ENCODE measurements around the gene PSG6.
"Not testable (repeated sequence)": the region's sequence is repeated elsewhere in the genome, so short reads cannot be mapped to it uniquely, and the experiment has no call there.

The PSG6 gene

DNA sequence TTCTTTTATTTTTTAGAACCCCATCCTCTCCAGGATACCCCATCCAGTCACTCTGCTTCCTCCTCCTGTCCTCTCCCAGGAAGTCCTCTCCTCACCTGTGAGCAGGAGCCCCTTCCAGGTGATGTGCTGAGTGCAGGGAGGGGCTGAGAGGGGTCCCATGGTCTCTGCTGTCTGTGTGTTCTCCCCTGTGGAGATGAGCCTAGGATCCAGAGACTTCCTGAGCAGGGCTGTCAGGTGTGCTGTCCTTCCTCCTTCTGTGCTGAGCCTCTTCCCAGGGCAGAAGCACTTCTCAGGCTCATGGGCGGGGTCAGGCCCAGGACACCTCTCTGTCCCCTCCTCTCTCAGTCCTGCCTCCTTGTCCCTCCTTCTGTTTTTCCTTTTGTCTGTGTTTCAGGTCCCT is at the start of gene PSG6:
Gene PSG6, minus strand, starts transcription at position 261 of the 400 bp plus-strand sequence. Its CDS starts 102 bp downstream, at position 159.
- DNase-seq: not testable (repeated sequence)

DNA sequence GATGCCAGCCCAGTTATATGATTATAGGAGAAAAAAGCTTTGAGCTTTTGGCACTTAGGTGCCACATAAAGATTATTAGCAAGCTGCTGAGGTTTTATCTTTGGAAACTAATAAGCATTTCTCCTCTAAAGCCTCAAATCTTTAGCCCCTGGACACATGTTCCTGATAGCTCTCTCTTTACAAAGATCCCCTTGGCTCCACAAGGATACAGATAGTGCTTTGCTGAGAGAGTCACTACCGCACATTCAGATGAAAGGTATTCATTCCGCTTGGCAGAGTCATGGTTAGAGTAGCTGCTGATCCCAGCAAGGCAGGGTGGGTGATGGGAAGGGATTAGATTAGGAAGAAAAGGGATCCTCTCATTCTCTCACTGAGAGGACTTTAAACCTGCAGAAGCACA is 47.5 kb upstream of the PSG6 start:
- DNase-seq: no peak

DNA sequence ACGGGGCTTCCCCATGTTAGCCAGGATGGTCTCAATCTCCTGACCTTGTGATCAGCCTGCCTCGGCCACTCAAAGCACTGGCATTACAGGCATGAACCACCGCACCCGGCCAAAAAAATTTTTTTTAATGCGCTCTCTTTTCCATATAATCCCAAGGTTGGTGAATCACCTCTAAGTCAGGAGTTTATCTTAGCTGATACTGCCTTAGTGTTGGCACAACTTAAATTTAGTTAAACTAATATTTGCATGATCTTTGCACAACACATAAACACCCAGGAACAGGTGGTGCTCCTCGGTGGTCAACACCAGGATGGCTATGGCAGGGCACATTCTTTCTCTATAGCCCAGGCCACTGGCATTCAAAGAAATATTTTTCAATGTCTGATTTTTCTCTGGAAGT is 43.4 kb upstream of the PSG6 start:
- DNase-seq: no peak

DNA sequence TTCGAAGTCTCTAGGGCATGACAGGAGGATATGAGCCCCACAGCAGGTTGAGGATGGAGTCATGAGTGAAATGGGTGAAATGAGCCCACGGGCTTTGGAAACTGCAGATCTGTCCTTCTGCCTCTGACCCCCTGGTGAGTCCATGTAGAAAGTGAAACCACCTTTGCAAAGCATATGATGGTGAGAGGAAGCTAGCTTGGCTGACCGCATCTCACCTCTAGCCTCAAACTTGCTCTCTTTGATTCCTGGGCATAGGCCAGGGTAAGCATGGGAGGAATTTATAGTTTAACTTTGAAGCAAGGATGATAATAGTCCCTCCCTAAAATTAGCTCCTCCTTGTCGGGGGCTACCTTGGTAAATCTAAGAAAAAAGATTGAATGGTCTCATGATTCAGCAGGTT is 34.4 kb upstream of the PSG6 start:
- not testable (repeated sequence) for DNase-seq

DNA sequence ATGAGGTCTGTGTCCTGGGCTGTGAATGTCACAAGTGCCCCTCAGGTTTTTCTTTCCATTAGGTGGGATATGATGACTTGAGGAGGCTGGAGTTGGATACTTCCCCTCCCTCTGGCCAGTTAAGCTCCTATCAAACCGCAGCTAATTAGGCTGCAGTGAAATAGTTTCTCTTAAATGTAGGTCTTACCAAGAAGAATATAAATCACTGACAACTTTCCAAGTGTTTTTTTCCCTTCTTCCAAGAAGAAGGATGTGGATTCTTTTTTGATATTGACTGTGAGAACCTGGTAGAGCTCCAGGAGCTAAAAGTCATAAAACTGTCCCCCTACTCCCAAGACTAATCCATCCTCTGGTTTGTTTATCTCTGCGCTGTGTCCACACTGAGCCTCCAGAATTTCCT is 33.8 kb upstream of the PSG6 start:
- not testable (repeated sequence) for DNase-seq

DNA sequence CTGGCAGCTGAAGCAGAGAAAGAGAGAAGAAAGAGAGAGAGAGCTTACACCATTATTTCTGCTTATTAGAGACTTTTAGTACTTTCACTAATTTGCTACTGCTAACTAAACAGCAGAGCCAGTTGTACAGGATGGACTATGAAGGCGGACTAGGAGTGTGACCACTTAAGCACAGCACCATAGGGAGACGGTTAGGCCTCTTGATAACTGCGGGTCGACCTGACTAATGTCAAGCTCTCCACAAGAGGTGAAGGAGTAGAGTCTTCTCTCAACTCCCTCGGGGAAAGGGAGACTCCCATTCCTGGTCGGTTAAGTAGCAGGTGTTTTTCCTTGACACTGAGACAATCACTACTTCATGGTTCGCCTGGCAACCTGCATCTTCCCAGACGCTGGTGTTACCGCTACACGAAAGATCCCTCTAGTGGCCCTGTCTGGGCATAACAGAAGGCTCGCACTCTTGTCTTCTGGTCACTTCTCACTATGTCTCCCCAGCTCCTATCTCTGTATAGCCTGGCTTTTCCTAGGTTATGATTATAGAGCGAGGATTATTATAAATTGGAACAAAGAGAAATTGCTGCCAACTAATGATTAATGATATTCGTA is 24.6 kb upstream of the PSG6 start:
- no peak for DNase-seq

DNA sequence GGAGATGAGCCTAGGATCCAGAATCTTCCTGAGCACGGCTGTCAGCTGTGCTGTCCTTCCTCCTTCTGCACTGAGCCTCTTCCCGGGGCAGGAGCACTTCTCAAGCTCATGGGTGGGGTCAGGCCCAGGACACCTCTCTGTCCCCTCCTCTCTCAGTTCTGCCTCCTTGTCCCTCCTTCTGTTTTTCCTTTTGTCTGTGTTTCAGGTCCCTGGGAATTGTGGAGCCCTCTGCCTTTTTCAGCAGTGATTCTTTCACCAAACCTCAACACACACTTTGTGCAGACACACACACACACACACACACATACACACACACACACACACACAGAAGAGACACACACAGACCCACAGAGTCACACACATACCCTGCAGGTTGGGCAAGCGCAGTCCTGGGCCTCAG is 19.4 kb upstream of the PSG6 start, which contains the start of gene PSG7:
Gene PSG7, minus strand, starts transcription at position 101 of the 400 bp plus-strand sequence. CDS start 131 bp downstream, outside the sequence.
- not testable (repeated sequence) for DNase-seq

DNA sequence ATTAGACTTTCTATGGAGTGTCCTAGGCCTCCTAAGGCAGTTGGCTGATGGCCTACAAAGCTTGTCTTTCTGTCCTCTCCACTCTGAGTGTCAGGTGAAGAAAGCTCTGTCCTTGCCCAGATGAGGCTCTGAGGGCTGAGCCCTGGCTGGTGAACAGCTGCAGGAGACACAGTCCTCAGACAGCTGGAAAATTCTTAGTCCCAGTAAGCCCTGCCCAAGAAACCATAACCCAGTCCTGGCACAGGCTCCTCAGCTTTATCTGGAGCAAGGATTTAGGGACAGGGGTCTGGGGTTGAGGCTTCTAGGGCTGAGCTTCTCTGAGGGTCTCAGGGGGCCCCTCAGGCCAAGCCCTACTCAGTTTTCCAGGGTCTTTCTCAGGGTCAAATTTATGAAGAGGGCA is 17.0 kb upstream of the PSG6 start:
- DNase-seq: not testable (repeated sequence)

DNA sequence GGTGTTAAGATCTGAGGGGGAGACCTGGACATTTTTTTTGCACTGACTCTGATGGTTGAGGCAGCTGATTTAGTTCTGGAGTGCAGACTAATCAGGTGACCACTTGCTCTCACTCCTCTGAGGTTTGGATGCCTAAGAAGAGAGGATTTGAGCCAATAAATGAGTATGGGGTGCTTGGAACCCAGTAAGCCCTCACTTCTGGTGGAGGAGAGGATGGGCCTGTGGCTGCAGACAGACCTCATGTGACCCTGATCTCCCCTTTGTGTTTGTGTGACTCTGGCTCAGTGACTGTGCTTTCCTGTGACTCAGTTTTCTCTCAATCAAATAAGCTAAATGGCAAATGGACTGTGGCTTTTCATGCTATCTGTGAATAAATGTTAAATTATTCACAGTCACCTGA is 16.5 kb upstream of the PSG6 start:
- not testable (repeated sequence) for DNase-seq

DNA sequence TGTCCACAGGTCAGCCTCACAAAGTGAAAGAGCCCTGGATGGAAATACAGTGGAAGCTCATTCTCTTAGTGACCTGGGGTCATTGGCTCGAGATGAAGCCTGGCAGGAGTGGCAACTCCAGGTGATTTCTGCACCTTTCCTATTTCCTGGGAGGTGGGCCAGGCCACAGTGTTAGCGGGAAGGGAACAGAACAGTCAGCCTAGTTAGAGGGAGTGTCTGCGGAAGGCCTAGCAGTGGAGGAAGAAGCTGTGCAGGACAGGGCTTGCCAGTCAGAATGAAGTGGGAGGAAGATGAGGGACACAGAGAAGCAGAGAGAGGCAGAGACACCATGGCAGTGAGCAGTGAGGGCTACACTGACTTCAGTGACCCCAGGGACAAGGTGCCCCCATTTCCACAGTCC is 15.7 kb upstream of the PSG6 start:
- DNase-seq: not testable (repeated sequence)

DNA sequence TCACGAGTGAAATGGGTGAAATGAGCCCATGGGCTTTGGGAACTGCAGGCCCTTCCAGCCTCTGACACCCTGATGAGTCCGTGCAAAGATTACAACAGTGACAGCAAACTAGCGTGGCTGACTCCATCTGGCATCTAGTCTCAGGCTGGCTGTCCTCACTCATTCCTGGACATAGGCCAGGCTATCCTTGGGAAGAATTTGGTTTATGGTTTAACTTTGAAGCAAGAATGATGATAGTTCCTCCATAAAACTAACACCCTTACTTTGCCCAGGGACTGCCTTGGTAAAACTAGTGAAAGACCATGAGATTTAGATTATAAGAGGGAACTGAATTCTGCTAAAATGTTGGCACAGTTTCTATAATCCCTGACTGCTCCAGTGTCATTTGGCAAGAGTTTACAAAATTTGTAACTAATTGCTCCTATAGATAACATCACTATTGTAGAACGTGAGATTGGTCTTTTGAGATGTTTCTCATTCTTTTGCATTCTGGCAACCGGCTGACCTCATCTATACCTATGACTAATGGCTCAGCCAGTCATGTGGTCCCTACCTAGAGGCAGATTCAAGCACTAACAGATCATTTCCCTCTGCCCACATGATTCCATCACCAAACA is 14.9 kb upstream of the PSG6 start:
- not testable (repeated sequence) for DNase-seq

DNA sequence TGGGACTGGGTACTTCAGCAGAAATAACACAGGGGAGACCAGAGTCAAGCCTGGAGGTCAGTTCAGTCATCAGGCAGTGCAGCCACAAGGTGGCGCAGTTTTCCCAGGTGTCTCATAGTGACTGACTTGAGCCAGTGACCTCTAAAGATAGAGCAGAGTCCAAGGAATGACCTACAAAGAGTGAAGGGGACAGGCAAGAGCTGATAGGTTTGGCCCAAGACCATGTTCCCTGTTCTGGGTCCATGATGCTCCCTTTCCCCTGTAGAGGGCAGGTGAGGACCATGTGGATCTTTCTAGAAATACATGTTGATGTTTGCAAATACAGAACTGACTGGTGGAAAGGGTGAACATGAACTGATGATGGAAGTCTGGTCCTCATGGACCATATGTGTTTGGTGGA is 12.5 kb upstream of the PSG6 start:
- DNase-seq: peak; percentile 18

DNA sequence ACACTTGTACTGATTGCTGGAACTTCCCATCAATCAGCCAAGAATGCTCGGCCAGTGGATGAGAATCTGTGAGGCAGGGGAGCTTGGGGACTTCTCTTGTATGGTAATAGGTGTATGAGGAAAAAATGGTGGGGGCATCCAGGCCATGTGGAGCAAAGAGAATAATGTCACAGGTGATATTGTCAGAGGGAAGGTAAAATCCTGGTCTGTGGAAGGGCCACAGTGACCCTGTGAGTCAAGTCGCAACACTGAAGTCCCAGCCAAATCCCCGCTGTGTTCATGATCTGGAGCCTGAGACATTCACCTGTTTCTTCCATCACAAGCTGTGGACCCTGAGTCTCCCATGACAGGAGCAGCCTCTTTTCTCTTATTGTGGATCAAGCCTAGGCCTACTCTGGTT is 11.2 kb upstream of the PSG6 start:
- DNase-seq: no peak

DNA sequence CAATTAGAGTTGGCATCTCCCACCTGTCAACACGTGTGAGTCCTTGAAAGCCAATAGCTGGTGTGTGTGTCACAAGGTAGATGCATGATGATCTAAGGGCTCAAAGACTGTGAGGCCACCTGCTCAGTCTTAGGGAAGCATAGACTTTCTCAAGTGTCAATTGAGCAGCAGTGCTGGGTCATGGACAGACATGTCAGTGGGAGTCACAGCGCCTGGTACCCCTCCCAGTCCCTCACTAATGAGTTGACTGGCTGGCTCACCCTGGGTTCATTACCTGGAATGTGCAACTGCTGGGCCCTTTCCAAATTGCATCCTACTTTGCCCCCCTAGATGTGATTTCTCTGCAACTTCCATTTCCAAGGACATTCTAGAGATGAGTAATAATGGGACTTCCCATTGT is 9.1 kb upstream of the PSG6 start:
- DNase-seq: no peak

DNA sequence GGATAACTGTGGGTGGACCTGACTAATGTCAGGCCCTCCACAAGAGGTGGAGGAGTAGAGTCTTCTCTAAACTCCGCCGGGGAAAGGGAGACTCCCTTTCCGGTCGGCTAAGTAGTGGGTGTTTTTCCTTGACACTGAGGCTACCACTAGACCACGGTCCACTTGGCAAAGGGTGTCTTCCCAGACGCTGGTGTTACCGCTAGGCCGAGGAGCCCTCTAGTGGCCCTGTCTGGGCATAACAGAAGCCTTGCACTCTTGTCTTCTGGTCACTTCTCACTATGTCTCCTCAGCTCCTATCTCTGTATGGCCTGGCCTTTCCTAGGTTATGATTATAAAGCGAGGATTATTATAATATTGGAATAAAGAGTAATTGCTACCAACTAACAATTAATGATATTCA is 5.4 kb upstream of the PSG6 start:
- peak; percentile 3 for DNase-seq

DNA sequence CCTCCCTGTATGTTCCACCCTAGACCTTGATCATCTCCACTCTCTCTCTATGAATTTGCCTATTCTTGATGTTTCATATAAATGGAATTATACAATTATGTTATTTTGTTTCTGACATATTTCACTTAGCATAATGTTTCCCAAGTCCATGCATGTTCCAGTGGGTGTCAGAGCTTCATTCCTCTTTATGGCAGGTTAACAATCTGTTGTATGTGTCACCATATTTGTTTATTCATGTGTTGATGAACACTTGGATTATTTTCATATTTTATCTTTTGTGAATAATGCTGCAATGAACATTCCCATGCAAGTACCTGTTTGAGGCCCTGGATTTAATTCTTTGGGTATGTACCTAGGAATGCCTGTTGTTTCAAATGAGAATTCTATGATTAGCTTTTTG is 3.3 kb upstream of the PSG6 start:
- not testable (repeated sequence) for DNase-seq

DNA sequence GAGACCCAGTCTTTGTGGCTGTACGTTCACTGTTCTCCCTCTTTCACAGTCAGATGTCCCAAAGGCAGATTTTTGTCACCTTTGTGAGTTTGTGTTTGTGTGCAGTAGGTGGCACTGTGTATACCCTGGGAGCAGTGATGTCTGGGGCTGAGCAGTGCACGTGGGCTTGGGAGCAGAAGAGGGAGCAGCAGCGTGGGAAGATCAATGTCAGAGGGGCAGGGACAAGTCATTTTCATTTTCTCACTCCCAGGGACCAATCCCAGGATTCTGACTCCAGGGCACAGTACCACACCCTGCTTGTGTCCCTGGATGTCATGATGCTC is 2.0 kb upstream of the PSG6 start:
- DNase-seq: no peak

DNA sequence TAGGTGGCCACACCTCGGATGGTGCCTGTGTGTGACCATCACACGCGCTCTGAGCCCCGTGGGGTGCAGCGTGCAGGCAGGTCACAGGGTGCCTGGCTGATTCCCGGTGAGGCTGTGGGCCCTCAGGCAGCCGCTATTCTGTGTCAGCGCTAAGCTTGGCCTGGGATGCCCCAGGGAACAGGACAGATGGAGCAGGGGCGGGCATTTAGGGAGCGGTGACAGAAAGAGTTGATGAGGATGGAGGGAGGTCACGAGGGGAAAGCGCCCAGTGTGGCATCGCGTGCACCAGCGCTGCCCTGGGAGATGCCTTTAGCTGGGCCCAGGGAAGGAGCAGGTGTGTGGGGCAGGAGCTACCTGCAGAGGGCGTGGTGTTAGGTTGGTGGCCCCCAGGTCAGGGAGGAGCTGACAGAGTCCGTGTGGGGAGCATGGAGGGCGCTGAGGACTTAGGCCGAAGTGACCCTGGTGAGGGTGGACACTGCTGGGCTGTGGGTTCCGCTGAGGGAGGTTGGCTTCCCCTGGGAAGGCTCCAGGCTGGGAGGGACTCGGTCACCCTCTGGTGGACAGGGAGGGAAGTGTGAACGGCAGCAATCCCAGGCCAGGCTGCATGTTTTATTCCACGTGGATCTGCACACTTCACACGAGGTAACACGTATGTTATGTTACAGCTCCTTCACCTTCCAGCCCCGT is 1.5 kb upstream of the PSG6 start:
- not testable (repeated sequence) for DNase-seq

DNA sequence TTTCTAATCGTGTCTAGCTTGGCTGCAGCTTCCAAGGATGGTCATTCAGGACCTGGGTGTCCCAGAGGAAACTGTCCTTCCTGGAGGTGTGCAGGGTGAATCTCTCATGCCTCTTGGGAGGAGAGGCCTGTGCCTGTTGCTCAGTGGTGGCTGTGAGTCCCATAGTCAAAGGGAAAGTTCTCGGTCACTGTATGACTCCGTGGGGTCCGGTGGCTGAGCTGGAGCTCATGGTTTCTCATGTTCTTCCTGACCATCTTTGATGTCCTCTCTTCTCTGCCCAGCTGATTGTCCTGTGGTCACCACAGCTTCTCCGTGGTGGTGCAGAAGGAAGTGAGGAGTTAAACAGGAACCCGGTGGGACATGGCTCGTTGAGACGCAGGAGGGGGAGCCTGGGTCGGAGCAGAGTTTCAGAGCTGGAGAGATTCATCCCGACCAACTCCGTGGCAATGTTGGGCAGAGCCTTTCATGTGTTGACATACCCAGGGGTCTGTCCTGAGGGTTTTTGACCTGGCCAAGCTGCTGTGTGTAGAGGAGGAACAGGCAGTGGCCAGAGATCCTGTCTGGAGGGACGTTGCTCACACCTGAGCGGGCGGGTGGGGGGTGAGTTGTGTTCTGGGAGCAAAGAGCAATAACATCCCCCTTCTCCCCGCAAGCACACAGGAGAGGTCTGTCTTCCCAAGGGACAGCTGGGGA is 829 bp upstream of the PSG6 start:
- not testable (repeated sequence) for DNase-seq

DNA sequence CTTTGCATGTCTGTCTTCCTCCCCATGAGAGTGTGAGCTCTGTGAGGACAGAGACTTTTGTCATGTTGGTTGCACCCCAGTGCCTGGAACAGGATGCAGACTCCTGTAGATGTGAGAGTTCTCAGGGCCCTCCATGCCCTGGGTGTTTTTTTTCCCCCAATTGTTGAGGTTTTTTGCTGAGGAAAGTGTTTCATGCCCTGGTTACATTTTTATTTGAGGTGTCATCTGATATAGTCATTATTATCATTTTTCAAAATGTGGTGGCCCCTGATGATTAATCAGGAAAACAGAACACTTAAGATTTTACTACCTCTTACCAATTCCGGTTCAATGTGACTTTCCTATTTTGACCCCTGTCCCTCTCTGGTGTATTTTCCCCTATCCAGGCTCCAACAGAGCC is 763 bp downstream of the PSG6 start:
- DNase-seq: not testable (repeated sequence)

DNA sequence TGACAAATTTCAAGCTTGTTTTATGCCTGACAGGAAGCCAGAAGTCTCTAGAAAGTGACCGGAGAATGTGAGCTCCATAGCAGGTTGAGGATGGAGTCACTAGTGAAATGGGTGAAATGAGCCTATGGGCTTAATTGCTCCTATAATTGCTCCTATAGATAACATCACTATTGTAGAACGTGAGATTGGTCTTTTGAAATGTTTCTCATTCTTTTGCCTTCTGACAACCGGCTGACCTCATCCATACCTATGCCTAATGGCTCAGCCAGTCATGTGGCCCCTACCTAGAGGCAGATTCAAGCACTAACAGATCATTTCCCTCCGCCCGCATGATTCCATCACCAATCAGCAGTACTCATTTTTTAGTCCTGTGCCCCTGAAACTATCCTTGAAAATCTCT is 4.2 kb downstream of the PSG6 start:
- not testable (repeated sequence) for DNase-seq

DNA sequence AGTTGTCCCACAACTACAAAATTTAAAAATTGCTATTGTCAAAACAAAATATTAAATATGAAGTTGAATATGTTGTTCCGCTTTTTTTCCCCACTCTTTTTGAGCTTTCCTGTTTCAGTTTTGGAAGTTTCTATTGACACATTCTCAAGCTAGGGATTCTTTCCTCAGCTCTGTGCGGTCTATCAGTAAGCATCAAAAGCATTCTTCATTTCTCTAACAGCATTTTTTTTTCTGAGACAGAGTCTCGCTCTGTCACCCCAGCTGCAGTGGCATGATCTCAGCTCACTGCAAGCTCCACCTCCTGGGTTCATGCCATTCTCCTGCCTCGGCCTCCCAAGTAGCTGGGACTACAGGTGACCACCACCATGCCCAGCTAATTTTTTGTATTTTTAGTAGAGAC is 4.8 kb downstream of the PSG6 start:
- DNase-seq: not testable (repeated sequence)

DNA sequence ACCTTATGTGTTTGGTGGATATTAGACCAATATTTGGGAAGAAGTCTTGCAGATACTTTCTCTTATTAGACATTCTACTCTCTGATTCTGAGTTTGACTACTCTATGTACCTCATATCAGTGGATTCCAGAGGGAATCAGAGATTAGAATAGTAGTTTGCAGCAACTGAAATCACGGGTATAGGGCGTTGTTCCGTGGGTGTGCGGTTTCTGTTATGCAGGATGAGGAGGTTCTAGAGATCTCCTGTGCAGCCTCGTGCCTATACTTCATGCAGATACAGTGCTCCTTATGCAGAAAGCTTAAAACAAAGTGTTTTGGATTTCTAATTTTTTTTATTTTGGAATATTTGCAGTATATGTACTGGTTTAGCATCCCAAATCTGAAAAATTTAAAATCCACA is 6.0 kb downstream of the PSG6 start:
- not testable (repeated sequence) for DNase-seq

DNA sequence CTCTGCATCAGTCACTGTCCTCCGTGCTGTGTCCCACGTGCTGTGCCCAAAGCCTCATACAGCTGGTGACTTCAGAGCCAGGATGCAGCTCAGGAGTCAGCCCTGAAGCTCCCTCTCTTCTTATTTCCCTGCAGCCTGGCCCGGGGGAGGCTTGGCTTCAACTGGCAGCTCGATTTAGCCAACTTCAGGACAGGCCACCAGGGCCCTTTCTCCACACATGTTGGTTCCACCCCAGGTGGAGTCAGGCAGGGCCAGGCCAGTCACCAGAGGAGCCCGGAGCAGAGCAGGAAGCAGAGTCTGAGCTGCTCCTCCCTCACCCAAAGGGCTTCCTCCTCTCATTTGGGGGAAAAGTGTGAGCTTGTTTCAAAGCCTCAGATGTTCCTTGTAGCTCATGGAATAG is 11.5 kb downstream of the PSG6 start:
- not testable (repeated sequence) for DNase-seq
